ENCODE measurements around the gene FAM117B.

- no peak for TF ChIP-seq CTCF (IDR thresholded peaks at IDR 0.05)
- no peak for TF ChIP-seq EP300 (IDR thresholded peaks at IDR 0.05)
- TF ChIP-seq POLR2AphosphoS5 (IDR thresholded peaks at IDR 0.05) = no peak
- TF ChIP-seq POLR2A (IDR thresholded peaks at IDR 0.05) = no peak
Observed at GRCh38 chr2:202653890-202654289, 19.1 kb downstream of the FAM117B start.

All from sigmoid colon (tissue), 4 donors.